GM10847 (cell line): ENCODE results near the gene SLC35F1.

Source experiments
- POLR2A ChIP-seq: IDR thresholded peaks from 2 replicates; pipeline ENCODE4 v1.6.1; 2011; ENCODE audit not compliant: insufficient read length; ENCODE audit errors: extremely low read depth

SLC35F1 gene

GRCh38 chr6:118316796-118317384, 409.8 kb downstream of the SLC35F1 start:
- no peak for TF ChIP-seq POLR2A

GRCh38 chr6:118317581-118318563, 410.8 kb downstream of the SLC35F1 start:
- TF ChIP-seq POLR2A = no peak

DNA sequence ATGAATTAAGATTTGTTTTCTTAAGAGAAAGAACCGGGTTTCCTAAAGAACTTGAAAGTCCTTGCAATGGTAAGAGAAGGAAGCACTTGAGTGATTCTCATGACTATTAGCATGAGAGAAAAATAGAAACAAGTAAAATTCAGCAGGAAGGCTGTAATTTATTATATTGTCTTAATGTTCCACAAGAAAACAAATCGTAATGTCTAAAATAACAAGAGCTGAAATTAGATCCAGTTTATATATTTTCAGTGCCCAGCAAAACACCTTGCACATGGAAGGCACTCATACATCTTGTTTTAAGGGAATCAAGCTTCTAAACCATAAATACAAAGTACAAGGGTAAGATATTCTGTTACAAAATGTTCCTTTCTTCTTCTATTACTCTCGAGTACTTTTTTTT, 411.6 kb downstream of the SLC35F1 start:
- TF ChIP-seq POLR2A = no peak

- TF ChIP-seq POLR2A = no peak
Measured at GRCh38 chr6:118319416-118319815, 412.4 kb downstream of the SLC35F1 start.

- no peak for TF ChIP-seq POLR2A
Measured at GRCh38 chr6:118319894-118320649, 413.0 kb downstream of the SLC35F1 start.

DNA sequence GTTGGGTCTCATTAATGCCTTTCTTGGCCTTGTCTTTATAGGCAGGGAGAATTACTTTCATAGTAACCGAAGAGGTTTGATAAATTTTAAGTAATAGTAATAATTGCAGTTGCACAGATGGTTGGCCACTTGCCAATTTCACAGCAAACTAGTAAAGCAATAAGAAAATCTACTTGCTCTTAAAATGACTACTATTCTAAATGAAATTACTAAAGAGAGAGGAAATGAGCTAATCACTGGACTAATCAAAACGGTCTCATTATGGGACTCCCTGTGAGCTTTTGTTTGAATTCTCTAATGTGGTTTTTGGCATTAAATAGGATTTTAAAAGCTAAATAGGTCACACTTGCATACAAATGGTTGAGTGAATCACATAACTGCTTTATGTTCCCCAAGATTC, 413.6 kb downstream of the SLC35F1 start:
- TF ChIP-seq POLR2A = no peak

DNA sequence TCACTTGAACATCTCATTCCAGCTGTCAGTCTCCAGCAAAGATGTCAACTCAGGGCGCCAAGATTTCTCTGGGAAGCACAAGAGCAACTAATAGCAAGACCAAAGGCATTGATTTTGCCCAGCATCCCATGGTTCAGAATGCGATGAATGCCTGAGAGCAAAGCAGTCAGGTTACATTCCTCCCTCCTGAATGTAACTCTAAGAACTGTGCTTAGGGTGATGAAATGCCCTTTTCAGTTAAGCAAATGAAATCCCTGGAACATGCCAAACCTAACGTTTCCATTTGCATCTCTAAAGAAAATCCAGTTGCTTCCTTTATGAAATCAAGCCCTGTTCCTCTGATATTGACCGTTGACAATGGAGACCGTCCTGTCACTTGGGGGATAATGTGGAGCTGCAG, 417.1 kb downstream of the SLC35F1 start:
- no peak for TF ChIP-seq POLR2A

DNA sequence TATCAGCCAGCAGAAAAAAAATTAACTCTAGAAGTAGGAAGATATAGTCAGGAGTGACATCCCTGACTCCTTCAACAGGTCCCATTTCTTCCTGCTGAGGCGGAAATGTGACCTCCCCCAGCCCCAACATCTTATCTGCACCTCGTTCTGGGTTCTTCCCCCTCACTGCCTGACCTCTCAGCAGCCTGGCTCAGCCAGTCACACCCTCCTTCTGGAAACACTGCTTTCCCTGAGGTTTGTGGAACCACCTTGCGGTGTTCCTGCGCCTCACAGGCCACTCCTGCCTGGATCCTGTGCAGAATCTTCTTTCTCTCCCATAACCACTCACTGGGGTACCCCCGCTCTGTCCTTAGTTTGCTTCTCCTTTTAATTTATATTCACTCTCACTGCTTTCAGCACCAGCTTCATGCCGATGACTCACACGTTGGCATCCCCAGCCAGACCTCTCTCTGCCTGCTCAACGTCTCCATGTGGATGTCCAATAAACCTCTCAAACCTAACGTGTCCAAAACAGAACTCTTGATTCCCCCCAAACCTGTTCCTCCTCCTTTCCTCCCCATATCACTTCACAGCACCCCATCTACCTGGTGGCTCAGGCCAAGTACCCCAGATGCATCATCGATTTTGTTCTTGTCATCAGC, 418.3 kb downstream of the SLC35F1 start:
- no peak for TF ChIP-seq POLR2A

DNA sequence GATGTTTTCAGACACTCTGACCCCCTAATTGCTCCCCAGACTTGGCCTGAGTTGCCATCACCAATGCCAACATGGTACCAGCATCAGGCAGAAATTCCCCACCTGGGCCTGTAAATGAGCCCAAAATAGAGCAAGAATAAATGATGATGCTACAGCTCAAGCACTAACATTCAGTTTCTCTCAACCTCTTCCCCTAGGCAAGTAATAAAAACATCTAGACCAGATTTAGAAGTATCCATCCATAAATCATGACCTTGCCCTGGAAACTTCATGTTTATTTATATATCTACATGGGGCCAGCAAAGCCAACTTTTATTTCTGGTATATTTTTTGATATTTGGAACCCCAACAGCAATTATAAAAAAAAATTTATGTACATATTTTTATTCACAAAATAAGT, 419.6 kb downstream of the SLC35F1 start:
- no peak for TF ChIP-seq POLR2A

- no peak for TF ChIP-seq POLR2A
Measured at GRCh38 chr6:118327237-118327636, 420.2 kb downstream of the SLC35F1 start.

DNA sequence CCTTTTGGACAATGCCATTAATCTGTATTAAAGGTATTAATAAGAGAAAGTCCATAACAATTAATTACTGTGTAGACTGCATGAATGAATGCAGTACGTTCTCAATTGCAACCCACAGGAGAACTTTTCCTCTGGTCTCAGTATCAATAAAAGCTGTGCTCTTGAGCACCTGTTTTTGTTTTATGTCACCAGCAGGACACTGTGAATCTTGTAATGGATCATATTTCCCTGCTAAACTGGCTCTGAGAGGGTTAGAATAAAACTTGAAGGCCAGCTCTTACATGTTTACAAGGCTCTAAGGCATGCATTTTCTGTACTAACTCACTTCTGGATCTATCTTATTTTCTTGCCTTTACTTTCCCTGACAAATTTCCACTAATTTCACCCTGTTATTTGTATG, 426.7 kb downstream of the SLC35F1 start:
- TF ChIP-seq POLR2A = no peak

- TF ChIP-seq POLR2A = no peak
Measured at GRCh38 chr6:118334634-118335033, 427.6 kb downstream of the SLC35F1 start.

GRCh38 chr6:118335325-118335816, 428.3 kb downstream of the SLC35F1 start:
- TF ChIP-seq POLR2A = no peak

- TF ChIP-seq POLR2A = no peak
Measured at GRCh38 chr6:118344014-118344670, 437.1 kb downstream of the SLC35F1 start.
